ENCODE measurements around the gene KCNQ4. TPM values are rescaled to one million over a fixed set of nuclear protein-coding genes. Genes with fewer than 3 reads are reported as not detected.

Gene KCNQ4
- total and polyA plus RNA-seq, 2 experiments from 2014 or later: 1.3 to 3.0 TPM

- TF ChIP-seq ZNF462 (CRISPR knock-in tag; IDR thresholded peaks at IDR 0.05): no peak
- TF ChIP-seq CREB1 (CRISPR knock-in tag; IDR thresholded peaks at IDR 0.05; ENCODE audit: low read depth): no peak
Measured at GRCh38 chr1:40786995-40787705, 3.6 kb downstream of the KCNQ4 start (continued).

GRCh38 chr1:40787737-40788560, 4.4 kb downstream of the KCNQ4 start:
- Histone ChIP-seq H3K79me2 (replicated peaks; ENCODE audit: insufficient read depth) (no peaks in the 10 kb centered on the region), H4K20me1 (replicated peaks; ENCODE audit: insufficient read depth) (no peaks in the 10 kb centered on the region), H3K4me2 (no peak overlapping the region), H3K27me3 (ENCODE audit: insufficient read depth) (peaks cover 28% of the 10 kb centered on the region), H2AFZ (no peak overlapping the region), H3K4me1 (ENCODE audit: insufficient read depth) (peaks cover 4% of the 10 kb centered on the region; the same call in 1 of the 2 replicates), H3K36me3 (ENCODE audit: insufficient read depth) (no peaks in the 10 kb centered on the region), H3F3A (replicated peaks; ENCODE audit: low read depth) (no peaks in the 10 kb centered on the region), H3K27ac (ENCODE audit: low read depth) (no peak overlapping the region), H3K9me2 (ENCODE audit: insufficient read depth) (no peaks in the 10 kb centered on the region), H3K4me3 (no peak overlapping the region)
- Mint-ChIP-seq H3K36me3 (ENCODE audit: low read depth) (no peaks in the 10 kb centered on the region), H3K27ac (no peak overlapping the region), H3K9me3 (peaks cover 2% of the 10 kb centered on the region; the same call in 1 of the 3 replicates), H3K27me3 (ENCODE audit: insufficient read depth, low read depth, poor library complexity) (peaks cover 21% of the 10 kb centered on the region), H3K4me1 (peaks cover 29% of the 10 kb centered on the region), H3K4me3 (no peak overlapping the region)
- ATAC-seq (no peak), DNase-seq (ENCODE audit: low spot score) (no peak)
- TF ChIP-seq CTCF (conservative IDR thresholded peaks at IDR 0.05; ENCODE audit: low read depth in 2 of 2): no peak
- TF ChIP-seq POLR2AphosphoS5 (IDR thresholded peaks at IDR 0.05; ENCODE audit: low read depth): no peak
- no peak for TF ChIP-seq ZNF462 (CRISPR knock-in tag; IDR thresholded peaks at IDR 0.05)

Measured in GM23338 (cell line).